ENCODE data around the gene ZNF385D. TPM values are rescaled to one million over a fixed set of nuclear protein-coding genes. Genes with fewer than 3 reads are reported as not detected.

ZNF385D gene
- total RNA-seq (2014; rRNA removed; shearing (Covaris generic)): not detected in 2 replicates

- no peak for DNase-seq (ENCODE audit: low spot score)
Measured at GRCh38 chr3:21750831-21751391, at the start of gene ZNF385D. Gene ZNF385D, minus strand, starts transcription at chr3:21751210. Its CDS starts 294 bp downstream, at chr3:21750916.

DNA sequence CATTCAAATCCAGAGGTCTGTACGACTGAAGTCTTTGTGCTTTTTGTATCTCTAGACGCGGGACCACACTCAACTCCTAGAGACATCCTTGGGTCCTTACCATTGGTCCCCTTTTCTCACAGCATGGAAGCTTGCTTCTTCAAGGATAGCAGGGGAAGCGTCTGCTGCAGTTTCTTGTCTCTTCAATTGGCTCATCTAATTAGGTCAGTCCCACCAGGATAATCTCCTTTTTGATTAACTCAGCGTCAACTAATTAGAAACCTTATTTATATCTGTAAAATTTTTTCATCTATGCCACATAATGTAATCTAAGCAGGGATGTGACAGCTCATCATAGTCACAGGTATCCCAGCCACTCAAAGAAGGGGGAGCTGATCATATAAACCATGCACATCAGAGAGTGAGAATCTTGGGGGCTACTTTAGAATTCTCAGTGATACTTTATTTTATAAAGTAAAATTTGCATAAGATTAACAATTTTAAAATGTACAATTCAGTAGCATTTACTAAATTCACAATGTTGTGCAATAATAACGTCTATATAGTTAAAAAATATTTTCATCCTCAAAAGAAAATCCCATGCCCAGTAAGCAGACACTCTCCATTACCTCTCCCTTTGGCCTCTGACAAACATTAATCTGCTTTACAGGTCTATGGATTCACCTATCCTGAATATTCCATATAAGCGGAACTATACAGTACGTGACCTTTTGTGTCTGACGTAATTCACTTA lies 47.5 kb upstream of the ZNF385D start:
- DNase-seq (ENCODE audit: low spot score): no peak

DNA sequence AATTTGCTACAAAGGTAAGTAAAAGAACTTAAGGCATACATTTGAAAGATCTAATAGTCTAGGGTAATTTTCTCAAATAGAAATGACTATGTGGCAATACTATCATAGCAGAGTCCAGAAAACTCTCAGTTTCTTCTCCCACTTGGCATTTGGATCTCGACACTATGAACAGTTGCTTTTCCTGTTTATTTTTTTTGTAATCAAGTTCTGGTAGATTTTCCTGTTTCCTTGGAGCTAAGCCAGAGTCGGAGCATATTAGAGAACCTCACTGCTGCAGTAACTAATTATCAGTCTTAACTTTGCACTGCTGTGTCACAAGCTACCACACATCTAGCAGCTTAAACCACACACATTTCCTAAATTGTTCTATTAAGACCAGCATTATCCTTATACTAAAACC lies 44.9 kb upstream of the ZNF385D start:
- no peak for DNase-seq (ENCODE audit: low spot score)

DNA sequence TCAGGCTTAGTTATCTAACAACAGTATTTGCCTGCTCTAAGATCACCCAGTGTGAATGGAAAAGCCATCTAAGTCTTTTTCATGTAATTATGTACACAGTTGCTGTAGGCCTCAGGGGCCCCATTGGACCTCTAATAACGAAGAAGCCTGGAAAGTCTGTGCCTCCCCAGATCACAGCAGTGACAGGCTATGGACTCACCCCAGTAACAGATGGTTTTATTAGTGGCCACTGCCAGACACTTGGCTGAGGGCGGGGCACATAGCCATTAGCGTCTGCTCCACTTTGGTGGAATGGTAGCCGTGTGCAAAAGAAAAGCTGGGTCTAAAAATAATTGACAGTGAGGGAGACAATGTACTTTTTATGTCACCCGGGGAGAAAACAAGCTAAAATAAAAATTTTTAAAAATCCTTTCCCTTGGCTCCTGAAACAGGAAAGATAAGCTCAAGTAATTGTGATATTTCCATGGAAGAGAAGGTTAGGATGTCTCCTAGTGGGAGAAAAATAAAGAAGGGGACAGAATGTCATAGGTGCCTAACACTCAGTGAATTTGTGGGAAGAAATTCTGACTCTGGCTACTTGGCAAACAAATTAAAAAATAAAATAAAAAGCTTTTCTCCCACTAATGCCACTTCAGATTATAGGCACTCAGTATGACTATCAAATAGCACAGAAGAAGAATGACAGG lies 44.3 kb upstream of the ZNF385D start:
- no peak for DNase-seq (ENCODE audit: low spot score)

DNA sequence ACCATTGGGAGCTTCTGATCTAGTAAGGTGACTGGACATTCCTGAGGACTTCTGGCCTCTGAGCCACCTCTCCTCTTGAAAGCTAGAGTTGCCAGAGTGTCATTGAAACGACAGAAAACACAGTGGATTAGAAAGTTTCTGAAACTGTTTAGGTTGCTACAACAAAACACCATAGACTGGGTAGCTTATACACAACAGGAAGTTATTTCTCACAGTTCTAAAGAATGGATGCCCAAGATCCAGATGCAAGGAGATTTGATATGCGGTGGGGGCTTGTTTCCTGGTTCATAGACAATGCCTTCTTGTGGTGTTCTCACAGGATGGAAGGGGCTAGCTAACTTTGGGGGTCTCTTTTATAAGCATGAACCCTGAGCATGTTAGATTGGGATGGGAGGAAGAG lies 43.3 kb upstream of the ZNF385D start:
- DNase-seq (ENCODE audit: low spot score): no peak

- DNase-seq (ENCODE audit: low spot score): no peak
Measured at GRCh38 chr3:21792176-21792575, 41.2 kb upstream of the ZNF385D start.

- no peak for DNase-seq (ENCODE audit: low spot score)
Measured at GRCh38 chr3:21791356-21791755, 40.3 kb upstream of the ZNF385D start.

- no peak for DNase-seq (ENCODE audit: low spot score)
Measured at GRCh38 chr3:21790466-21790865, 39.5 kb upstream of the ZNF385D start.

DNA sequence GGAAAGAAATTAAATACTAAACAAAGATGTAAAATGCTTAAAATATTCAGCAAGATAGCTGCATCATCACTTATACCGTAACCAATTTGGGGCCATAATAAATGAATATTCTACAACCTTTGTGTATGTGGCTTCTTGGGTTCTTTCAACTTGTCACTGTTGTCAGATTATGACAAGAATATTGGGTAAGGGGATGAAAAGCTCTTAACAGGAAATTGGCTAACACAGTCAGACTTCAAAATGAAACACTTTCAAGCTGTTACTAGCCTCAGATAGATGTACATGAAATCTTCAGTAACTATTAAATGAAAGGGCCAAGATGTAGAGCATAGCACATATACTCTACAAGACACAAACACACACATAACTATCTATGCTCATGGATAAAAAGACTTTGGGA lies 38.7 kb upstream of the ZNF385D start:
- no peak for DNase-seq (ENCODE audit: low spot score)

GRCh38 chr3:21786438-21786797 lies 35.4 kb upstream of the ZNF385D start:
- DNase-seq (ENCODE audit: low spot score): no peak

GRCh38 chr3:21785765-21786437 lies 34.9 kb upstream of the ZNF385D start:
- no peak for DNase-seq (ENCODE audit: low spot score)

- DNase-seq (ENCODE audit: low spot score): no peak
Measured at GRCh38 chr3:21783839-21784238, 32.8 kb upstream of the ZNF385D start.

- no peak for DNase-seq (ENCODE audit: low spot score)
Measured at GRCh38 chr3:21781355-21781754, 30.3 kb upstream of the ZNF385D start.

DNA sequence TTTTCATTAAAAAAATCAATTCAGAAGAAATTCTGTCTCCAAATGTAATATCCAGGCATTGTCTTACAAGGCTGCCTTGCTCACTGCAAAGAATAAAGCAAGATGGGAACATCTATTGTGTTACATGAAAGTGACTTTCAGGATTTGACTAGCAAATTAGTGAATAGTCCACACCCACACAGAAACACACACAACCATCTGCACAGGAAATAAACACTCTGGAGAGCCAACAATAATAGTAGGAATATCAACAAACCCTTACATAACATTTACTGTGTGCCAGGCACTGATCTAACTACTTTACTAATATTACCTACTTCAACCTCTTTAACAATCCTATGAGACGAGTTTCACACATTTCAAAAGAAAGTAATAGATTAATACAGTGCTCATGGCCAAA lies 28.9 kb upstream of the ZNF385D start:
- no peak for DNase-seq (ENCODE audit: low spot score)

- DNase-seq (ENCODE audit: low spot score): no peak
Measured at GRCh38 chr3:21778715-21779114, 27.7 kb upstream of the ZNF385D start.

GRCh38 chr3:21777821-21778220 lies 26.8 kb upstream of the ZNF385D start:
- no peak for DNase-seq (ENCODE audit: low spot score)

DNA sequence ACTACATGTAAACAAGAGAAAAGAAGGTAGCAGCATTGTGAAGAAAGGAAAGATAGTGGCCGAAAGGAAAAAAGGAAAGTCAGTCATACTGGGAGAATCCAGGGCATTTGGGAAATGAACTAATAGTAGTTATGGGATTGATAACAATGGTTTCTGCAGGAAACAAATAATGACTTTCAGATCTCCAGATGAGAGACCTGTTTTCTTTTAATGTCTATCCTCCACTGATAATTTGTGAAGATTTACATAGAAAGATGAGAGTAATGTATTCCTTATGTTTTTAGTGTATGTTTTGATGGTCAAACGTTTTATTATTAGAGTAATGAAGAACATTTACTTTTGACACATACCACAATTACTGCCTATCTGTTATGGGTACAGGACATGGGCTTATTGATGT lies 15.0 kb upstream of the ZNF385D start:
- no peak for DNase-seq (ENCODE audit: low spot score)

DNA sequence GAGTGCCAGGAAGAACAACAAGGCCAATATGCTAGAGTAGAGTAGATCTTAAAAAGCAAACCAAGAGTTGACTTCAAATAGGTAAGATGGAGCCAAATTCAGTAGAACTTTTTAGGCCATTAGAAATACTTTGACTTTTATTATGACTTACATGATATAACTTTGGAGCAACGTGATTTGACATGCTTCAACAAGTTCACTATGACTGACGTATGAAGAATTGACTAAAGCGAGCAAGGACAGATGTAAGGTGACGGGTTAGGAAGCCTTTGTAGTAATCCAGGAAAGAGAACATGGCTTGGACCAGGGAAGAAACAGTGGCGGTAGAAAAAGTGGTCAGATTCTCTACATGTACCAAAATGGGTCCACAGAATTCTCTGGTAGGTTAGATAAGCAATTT lies 4.9 kb upstream of the ZNF385D start:
- no peak for DNase-seq (ENCODE audit: low spot score)

DNA sequence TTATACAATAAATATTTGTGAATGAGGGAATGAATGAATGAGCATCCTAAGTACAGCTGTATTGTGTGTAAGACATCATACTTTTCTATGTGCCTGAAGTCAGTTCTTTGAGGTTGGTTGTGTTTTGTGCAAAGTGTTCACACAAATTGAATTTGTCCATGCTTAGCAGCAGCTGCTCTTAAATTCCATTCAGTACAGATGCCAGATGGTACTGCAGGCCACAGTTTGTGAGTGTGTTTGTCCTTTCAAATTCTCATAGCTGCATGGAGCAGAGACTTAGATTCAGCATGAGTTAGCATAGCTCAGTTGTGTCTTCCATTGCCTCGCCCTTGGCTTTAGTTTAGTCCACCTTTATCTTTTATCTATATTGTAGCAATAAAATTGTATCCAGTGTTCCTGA lies 3.8 kb upstream of the ZNF385D start:
- no peak for DNase-seq (ENCODE audit: low spot score)

- no peak for DNase-seq (ENCODE audit: low spot score)
Measured at GRCh38 chr3:21752749-21753347, 1.8 kb upstream of the ZNF385D start.

GRCh38 chr3:21751886-21752285 lies 876 bp upstream of the ZNF385D start:
- no peak for DNase-seq (ENCODE audit: low spot score)

GRCh38 chr3:21750080-21750696 lies 822 bp downstream of the ZNF385D start:
- DNase-seq (ENCODE audit: low spot score): no peak
